DND-41 (cell line): ENCODE measurements around the gene RELCH.

Experiments used
- ATAC-seq: fragments of 200-7000 bp; cut with Tn5 transposase; 3 replicates; pipeline ENCODE4 v1.9.1; 2021; ENCODE audit warnings: low read depth; ENCODE audit not compliant: insufficient read depth
- DNase-seq: peaks from one replicate; pipeline ENCODE4 v3.0.0-alpha.2; 2020
- H2AFZ ChIP-seq: 2 replicates; pipeline ENCODE4 v1.6.0; 2012; ENCODE audit warnings: low read depth, low read length
- H3K27ac ChIP-seq: 2 replicates; pipeline ENCODE4 v1.5.1; 2012; ENCODE audit warnings: low read length, inconsistent platforms
- H3K27me3 ChIP-seq: fragments of 200-600 bp; sonication (generic); 2 replicates; pipeline ENCODE4 v1.6.0; 2012; ENCODE audit warnings: low read length, mild to moderate bottlenecking, inconsistent platforms; ENCODE audit not compliant: insufficient read depth, poor library complexity
- H3K36me3 ChIP-seq: 2 replicates; pipeline ENCODE4 v1.5.1; 2012; ENCODE audit warnings: low read length, inconsistent platforms; ENCODE audit not compliant: insufficient read depth
- H3K4me1 ChIP-seq: 2 replicates; pipeline ENCODE4 v1.5.1; 2012; ENCODE audit warnings: mild to moderate bottlenecking, low read length; ENCODE audit not compliant: insufficient read depth
- H3K4me2 ChIP-seq: 2 replicates; pipeline ENCODE4 v1.6.0; 2012; ENCODE audit warnings: mild to moderate bottlenecking, moderate library complexity, low read length, inconsistent platforms; ENCODE audit not compliant: insufficient read depth
- H3K4me3 ChIP-seq, 2 experiments: fragments of 200-600 bp in 1 of 2; shearing (Covaris generic) in 1 of 2; 2 replicates each; pipeline ENCODE4 v1.5.1; 2012 to 2016; ENCODE audit warnings: inconsistent platforms in 2 of 2, low read length in 2 of 2, mild to moderate bottlenecking in 2 of 2, low read depth in 1 of 2, moderate library complexity in 1 of 2
- H3K79me2 ChIP-seq: 2 replicates; pipeline ENCODE4 v1.6.0; 2012; ENCODE audit warnings: low read length, inconsistent platforms; ENCODE audit not compliant: insufficient read depth
- H3K9ac ChIP-seq: 2 replicates; pipeline ENCODE4 v1.6.0; 2012; ENCODE audit warnings: low read depth, mild to moderate bottlenecking, inconsistent platforms, low read length, moderate library complexity
- H3K9me3 ChIP-seq: 2 replicates; pipeline ENCODE4 v1.5.1; 2012; ENCODE audit warnings: low read length, moderate library complexity, mild to moderate bottlenecking, inconsistent platforms; ENCODE audit not compliant: insufficient read depth, severe bottlenecking
- H4K20me1 ChIP-seq: 2 replicates; pipeline ENCODE4 v1.6.0; 2012; ENCODE audit warnings: low read length; ENCODE audit not compliant: insufficient read depth
- CTCF ChIP-seq: IDR thresholded peaks from 2 replicates; pipeline ENCODE4 v1.5.1; 2012; ENCODE audit warnings: borderline replicate concordance, low read length, moderate library complexity, mild to moderate bottlenecking; ENCODE audit not compliant: poor library complexity, severe bottlenecking; ENCODE audit errors: extremely low read depth
- EZH2 ChIP-seq: IDR thresholded peaks from 3 replicates; pipeline ENCODE4 v1.6.1; 2012; ENCODE audit warnings: borderline replicate concordance, low read depth, mild to moderate bottlenecking, moderate library complexity, low read length, inconsistent platforms; ENCODE audit not compliant: severe bottlenecking

RELCH gene

GRCh38 chr18:62326646-62327348 lies 139.7 kb downstream of the RELCH start:
- DNase-seq (no peak), ATAC-seq (no peak)
- H4K20me1 ChIP-seq = no peaks in the 10 kb centered on the region; the same call in 1 of the 2 replicates
- H3K79me2 ChIP-seq = no peaks in the 10 kb centered on the region
- no peak overlapping the region for H2AFZ ChIP-seq
- H3K4me2 ChIP-seq = no peak overlapping the region
- no peaks in the 10 kb centered on the region for H3K9me3 ChIP-seq
- TF ChIP-seq CTCF = no peak
- no peak for TF ChIP-seq EZH2
- H3K4me1 ChIP-seq = no peaks in the 10 kb centered on the region
- no peak overlapping the region for H3K27ac ChIP-seq
- no peaks in the 10 kb centered on the region for H3K36me3 ChIP-seq
- H3K27me3 ChIP-seq = peaks cover 15% of the 10 kb centered on the region
- no peak overlapping the region for H3K9ac ChIP-seq
- no peak overlapping the region for H3K4me3 ChIP-seq

DNA sequence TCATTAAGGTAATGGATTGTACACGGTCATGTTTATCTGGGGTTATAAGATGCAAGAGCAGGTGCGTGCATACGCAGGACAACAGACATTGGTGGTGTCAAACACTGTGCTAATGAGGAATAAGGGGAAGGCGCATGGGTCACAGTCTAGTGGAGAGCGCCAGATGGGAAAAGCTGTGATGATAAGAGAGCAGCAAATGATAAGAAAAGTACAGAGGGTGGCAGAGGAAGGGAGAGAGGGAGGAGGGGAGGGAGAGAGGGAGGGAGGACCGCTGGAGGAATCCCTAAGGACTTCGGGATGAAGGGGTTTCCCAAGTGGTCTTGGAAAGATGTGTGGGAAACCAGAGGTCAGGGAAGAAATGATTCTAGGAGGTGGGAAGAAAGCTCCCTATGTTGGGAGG lies 140.9 kb downstream of the RELCH start:
- Histone ChIP-seq H3K36me3 (no peaks in the 10 kb centered on the region), H3K9me3 (no peaks in the 10 kb centered on the region), H3K27ac (no peak overlapping the region), H3K4me3 (no peak overlapping the region), H2AFZ (no peak overlapping the region), H3K4me1 (no peaks in the 10 kb centered on the region), H3K4me2 (no peak overlapping the region), H3K79me2 (no peaks in the 10 kb centered on the region), H3K27me3 (peaks cover 13% of the 10 kb centered on the region), H4K20me1 (no peaks in the 10 kb centered on the region; the same call in 1 of the 2 replicates), H3K9ac (no peak overlapping the region)
- ATAC-seq = no peak
- no peak for DNase-seq
- TF ChIP-seq CTCF (no peak), EZH2 (no peak)

- peaks cover 9% of the 10 kb centered on the region for H3K27me3 ChIP-seq
- DNase-seq = no peak
- H3K9me3 ChIP-seq = no peaks in the 10 kb centered on the region
- H3K79me2 ChIP-seq = no peaks in the 10 kb centered on the region
- H4K20me1 ChIP-seq = no peaks in the 10 kb centered on the region; the same call in 1 of the 2 replicates
- no peak overlapping the region for H2AFZ ChIP-seq
- H3K9ac ChIP-seq = no peak overlapping the region
- H3K4me2 ChIP-seq = no peak overlapping the region
- no peak overlapping the region for H3K27ac ChIP-seq
- TF ChIP-seq EZH2 (no peak), CTCF (no peak)
- no peak overlapping the region for H3K4me3 ChIP-seq
- no peaks in the 10 kb centered on the region for H3K4me1 ChIP-seq
- H3K36me3 ChIP-seq = no peaks in the 10 kb centered on the region
- ATAC-seq = no peak
Observed at GRCh38 chr18:62328586-62329525, 141.8 kb downstream of the RELCH start.
